CD4-positive, alpha-beta T cell (primary cell): ENCODE data around the gene CELF4. TPM values are rescaled to one million over a fixed set of nuclear protein-coding genes. Genes with fewer than 3 reads are reported as not detected.

Experiments
- ATAC-seq: fragments of 200-7000 bp; cut with Tn5 transposase; one replicate; pipeline ENCODE4 v1.10.0; 2022; ENCODE audit warnings: mild to moderate bottlenecking; ENCODE audit not compliant: poor library complexity
- CTCF ChIA-PET: fragments of 350-600 bp; sonication (Branson Sonifier 250); formaldehyde crosslinking; loops from one replicate; lab custom pipeline; 2021; ENCODE audit warnings: antibody characterized with exemption, inconsistent platforms; lab: Charles Lee
- POLR2A ChIA-PET: fragments of 350-600 bp; sonication (Branson Sonifier 250); formaldehyde crosslinking; loops from one replicate; lab custom pipeline; 2021; ENCODE audit warnings: antibody characterized with exemption, inconsistent platforms; lab: Charles Lee
- DNase-seq, 14 experiments: peaks; one replicate each; pipeline ENCODE4 v3.0.0-alpha.2; 2013 to 2020; ENCODE audit warnings: mixed read lengths in 2 of 14
- H3K27ac ChIP-seq, 2 donors: one replicate each; pipeline versions ENCODE4 v1.5.1 to v1.7.0; 2013; ENCODE audit warnings: low read length in 2 of 2, low read depth in 1 of 2, mild to moderate bottlenecking in 1 of 2
- H3K27me3 ChIP-seq, 2 experiments: 1 replicate in 1 of 2; 2 replicates in 1 of 2; pipeline versions ENCODE4 v1.6.1 to v1.7.0; 2013; ENCODE audit warnings: low read length in 2 of 2, control low read depth in 1 of 2, mild to moderate bottlenecking in 1 of 2, moderate library complexity in 1 of 2; ENCODE audit not compliant: insufficient read depth in 2 of 2, control insufficient read depth in 1 of 2
- H3K36me3 ChIP-seq: one replicate; pipeline ENCODE4 v1.6.1; 2013; ENCODE audit warnings: low read length, control low read depth; ENCODE audit not compliant: insufficient read depth
- H3K4me1 ChIP-seq: one replicate; pipeline ENCODE4 v1.6.1; 2013; ENCODE audit warnings: low read length, control low read depth; ENCODE audit not compliant: insufficient read depth
- H3K4me3 ChIP-seq: one replicate; pipeline ENCODE4 v1.5.1; 2013; ENCODE audit warnings: mild to moderate bottlenecking, low read length, moderate library complexity
- H3K9me3 ChIP-seq, 2 experiments: 1 replicate in 1 of 2; 2 replicates in 1 of 2; pipeline versions ENCODE4 v1.6.1 to v1.7.0; 2013; ENCODE audit warnings: low read length in 2 of 2, mild to moderate bottlenecking in 2 of 2, control low read depth in 1 of 2, moderate library complexity in 1 of 2; ENCODE audit not compliant: control insufficient read depth in 1 of 2, insufficient read depth in 1 of 2
- H3K27ac Mint-ChIP-seq: one replicate; pipeline ENCODE4 v1.8.0; 2020; ENCODE audit warnings: mixed read lengths
- H3K27me3 Mint-ChIP-seq: one replicate; pipeline ENCODE4 v1.8.0; 2021; ENCODE audit warnings: mixed read lengths
- H3K36me3 Mint-ChIP-seq: one replicate; pipeline ENCODE4 v1.8.0; 2021; ENCODE audit warnings: low read depth, mixed read lengths
- H3K4me1 Mint-ChIP-seq: one replicate; pipeline ENCODE4 v1.8.0; 2021; ENCODE audit warnings: low read depth, mixed read lengths
- H3K4me3 Mint-ChIP-seq: one replicate; pipeline ENCODE4 v1.8.0; 2020; ENCODE audit warnings: mild to moderate bottlenecking, mixed read lengths
- H3K9me3 Mint-ChIP-seq: one replicate; pipeline ENCODE4 v1.8.0; 2020; ENCODE audit warnings: mixed read lengths
- CTCF ChIP-seq: fragments of 200-600 bp; IDR thresholded peaks from one replicate; pipeline ENCODE4 v1.8.0; 2022; ENCODE audit warnings: antibody characterized with exemption, mild to moderate bottlenecking
- intact Hi-C, 2 experiments: fragments of 100-400 bp; cut with DNase I in 1 of 2; cut with micrococcal nuclease in 1 of 2; formaldehyde crosslinking; loops; one replicate each; pipeline versions ENCODE4 v1.15.1 to v1.9.0; 2023 to 2025; cut with DNase I, micrococcal nuclease
- total RNA-seq, 174 experiments: library from RNA in 2 of 174; stranded (reverse) in 2 of 174; gene quantifications; one replicate each; pipeline ENCODE4 v1.2.3 and lab custom pipeline; 2021 to 2026

CELF4 gene
- total RNA-seq, 2 experiments from 2014 or later, result not detected

GRCh38 chr18:37309861-37310260, 255.7 kb downstream of the CELF4 start:
- Histone ChIP-seq H3K4me1 (no peaks in the 10 kb centered on the region), H3K27me3 (no peaks in the 10 kb centered on the region), H3K9me3 (no peaks in the 10 kb centered on the region), H3K27ac (no peak overlapping the region), H3K4me3 (no peak overlapping the region), H3K36me3 (no peaks in the 10 kb centered on the region)
- ATAC-seq, result no peak
- intact Hi-C loops, result no loop called here
- DNase-seq, result no peak
- H3K9me3 Mint-ChIP-seq, result no peaks in the 10 kb centered on the region
- no peaks in the 10 kb centered on the region for H3K36me3 Mint-ChIP-seq
- H3K4me1 Mint-ChIP-seq, result no peaks in the 10 kb centered on the region
- no peak overlapping the region for H3K27ac Mint-ChIP-seq
- CTCF ChIA-PET, result no interaction called here
- no peaks in the 10 kb centered on the region for H3K27me3 Mint-ChIP-seq
- no peak overlapping the region for H3K4me3 Mint-ChIP-seq
- no peak for TF ChIP-seq CTCF
- POLR2A ChIA-PET, result no interaction called here

- Mint-ChIP-seq H3K27me3 (no peaks in the 10 kb centered on the region), H3K9me3 (no peaks in the 10 kb centered on the region), H3K27ac (no peak overlapping the region), H3K36me3 (no peaks in the 10 kb centered on the region), H3K4me1 (no peaks in the 10 kb centered on the region), H3K4me3 (no peak overlapping the region)
- Histone ChIP-seq H3K36me3 (no peaks in the 10 kb centered on the region), H3K4me1 (no peaks in the 10 kb centered on the region), H3K4me3 (no peak overlapping the region), H3K27ac (no peak overlapping the region), H3K9me3 (no peaks in the 10 kb centered on the region), H3K27me3 (no peaks in the 10 kb centered on the region)
- ChIA-PET CTCF (no interaction called here), POLR2A (no interaction called here)
- ATAC-seq (no peak), DNase-seq (no peak)
- intact Hi-C loops, result no loop called here
- no peak for TF ChIP-seq CTCF
Measured at GRCh38 chr18:37309059-37309458, 256.5 kb downstream of the CELF4 start.

- no peak for TF ChIP-seq CTCF
- intact Hi-C loops, result no loop called here
- no peaks in the 10 kb centered on the region for H3K4me1 ChIP-seq
- no peak overlapping the region for H3K4me3 Mint-ChIP-seq
- ATAC-seq (no peak), DNase-seq (no peak)
- H3K36me3 ChIP-seq, result no peaks in the 10 kb centered on the region
- no peak overlapping the region for H3K4me3 ChIP-seq
- no peaks in the 10 kb centered on the region for H3K9me3 ChIP-seq
- H3K27me3 ChIP-seq, result no peaks in the 10 kb centered on the region
- no peak overlapping the region for H3K27ac Mint-ChIP-seq
- no peaks in the 10 kb centered on the region for H3K9me3 Mint-ChIP-seq
- no peak overlapping the region for H3K27ac ChIP-seq
- no peaks in the 10 kb centered on the region for H3K36me3 Mint-ChIP-seq
- H3K27me3 Mint-ChIP-seq, result no peaks in the 10 kb centered on the region
- CTCF ChIA-PET, result no interaction called here
- H3K4me1 Mint-ChIP-seq, result no peaks in the 10 kb centered on the region
- POLR2A ChIA-PET, result no interaction called here
Measured at GRCh38 chr18:37307181-37307580, 258.4 kb downstream of the CELF4 start.
